ENCODE results near the gene FUT1.

Gene FUT1

DNA sequence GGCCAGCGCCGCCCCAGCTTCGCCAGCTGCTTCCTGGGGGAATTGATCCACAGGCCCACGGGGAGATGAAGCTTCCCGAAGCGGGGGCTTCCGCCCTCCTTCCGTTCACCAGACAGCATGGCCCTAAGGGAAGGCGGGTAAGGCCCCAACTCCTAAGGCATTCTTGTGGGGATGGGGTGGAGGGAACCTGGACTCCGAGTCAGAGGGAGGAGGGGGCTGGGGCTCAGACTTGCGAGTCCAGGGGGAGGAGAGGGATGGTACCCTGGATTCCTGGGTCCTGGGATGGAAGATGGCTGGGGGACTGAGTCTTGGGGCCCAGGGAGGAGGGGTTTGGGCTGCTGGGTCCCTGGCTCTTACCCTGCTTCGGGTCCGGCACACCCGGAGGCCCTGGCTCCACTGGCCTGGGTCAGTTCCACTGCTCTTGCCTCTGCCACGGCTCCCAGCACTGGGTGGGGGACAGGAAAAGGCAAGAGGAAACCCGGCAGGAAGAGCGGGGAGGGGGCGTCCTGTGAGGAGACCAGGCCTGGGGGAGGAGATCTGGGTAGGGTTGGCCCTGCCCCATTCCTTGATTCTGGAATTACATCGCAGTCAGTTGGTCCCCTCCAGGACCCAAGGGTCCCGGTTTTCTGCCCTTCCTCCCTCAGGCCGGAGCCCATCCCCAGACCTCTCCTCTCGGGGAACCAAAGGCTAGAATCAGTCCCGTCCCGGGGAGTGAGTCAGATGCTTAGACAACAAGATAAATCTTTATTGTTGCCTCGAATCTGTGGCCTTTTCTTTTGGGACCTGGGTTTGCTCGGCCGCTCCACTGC, 12.1 kb downstream of the FUT1 start, which contains the start of gene RASIP1:
RASIP1 (minus strand) TSS at position 447 of the 809 bp plus-strand sequence; CDS start at position 119, 328 bp downstream.
- H3K4me3 ChIP-seq (ENCODE audit: low read length), result no peak within 1 kb of the TSS
- H3K79me2 ChIP-seq (ENCODE audit: low read length), result no peaks in the 10 kb centered on the region
- no peak within 1 kb of the TSS for H2AFZ ChIP-seq (ENCODE audit: low read depth, low read length)
- no peaks in the 10 kb centered on the region for H3K9me3 ChIP-seq (ENCODE audit: insufficient read depth, low read length)
- H3K4me2 ChIP-seq (ENCODE audit: low read length), result no peak within 1 kb of the TSS
- no peaks in the 10 kb centered on the region for H3K4me1 ChIP-seq (ENCODE audit: low read length)
- no peaks in the 10 kb centered on the region for H3K36me3 ChIP-seq (replicated peaks; ENCODE audit: low read depth, low read length)
- no peak within 1 kb of the TSS for H3K9ac ChIP-seq (ENCODE audit: low read length)
- no peaks in the 10 kb centered on the region for H4K20me1 ChIP-seq (ENCODE audit: insufficient read depth, low read length)
- no peaks in the 10 kb centered on the region for H3K27me3 ChIP-seq (ENCODE audit: low read depth, low read length)
- H3K27ac ChIP-seq (ENCODE audit: low read length), result no peak within 1 kb of the TSS
- TF ChIP-seq CTCF (IDR thresholded peaks at IDR 0.05; ENCODE audit: low read depth, low read length), result no peak
- no peak for TF ChIP-seq EZH2phosphoT487 (IDR thresholded peaks at IDR 0.05; ENCODE audit: low read depth)

DNA sequence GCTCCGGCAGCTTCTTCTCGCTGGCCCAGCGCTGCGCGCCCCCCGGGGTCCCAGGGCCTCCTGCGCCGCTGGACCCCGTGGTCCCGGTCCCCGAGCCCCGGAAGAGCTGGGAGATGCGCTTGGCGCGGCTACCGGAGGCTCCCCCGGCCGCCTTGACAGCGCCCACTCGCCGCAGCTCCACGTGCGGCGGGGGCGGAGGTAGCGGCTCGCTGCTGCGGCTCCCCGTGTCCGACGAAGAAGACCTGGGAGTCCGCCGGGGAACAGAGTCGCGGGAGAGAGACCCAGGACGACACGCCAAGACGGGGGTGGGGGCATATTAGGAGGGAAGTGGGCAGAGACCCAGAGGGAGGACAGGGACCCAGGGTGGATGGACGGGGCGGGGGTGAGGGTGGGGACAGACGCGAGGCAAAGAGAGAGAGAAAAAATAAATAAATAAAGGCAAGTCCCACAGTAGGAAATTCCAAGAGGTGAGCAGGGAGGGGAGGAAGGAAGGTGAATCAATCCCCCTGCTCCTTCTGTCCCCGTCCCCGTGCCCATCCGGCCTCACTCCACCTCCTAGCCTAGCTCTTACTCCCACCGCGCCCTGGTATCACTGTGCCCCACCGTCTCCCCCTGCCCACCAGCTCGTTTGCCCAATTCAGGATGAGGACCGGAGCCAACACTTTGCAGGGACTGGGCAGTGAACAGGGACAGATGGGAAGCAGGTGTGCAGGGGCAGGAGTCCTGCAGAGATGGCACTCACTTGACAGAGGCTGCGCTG, 12.9 kb downstream of the FUT1 start:
- Histone ChIP-seq H2AFZ (ENCODE audit: low read depth, low read length) (no peak overlapping the region), H4K20me1 (ENCODE audit: insufficient read depth, low read length) (no peaks in the 10 kb centered on the region), H3K27ac (ENCODE audit: low read length) (no peak overlapping the region), H3K79me2 (ENCODE audit: low read length) (no peaks in the 10 kb centered on the region), H3K9me3 (ENCODE audit: insufficient read depth, low read length) (no peaks in the 10 kb centered on the region), H3K4me2 (ENCODE audit: low read length) (no peak overlapping the region), H3K9ac (ENCODE audit: low read length) (no peak overlapping the region), H3K4me3 (ENCODE audit: low read length) (no peak overlapping the region), H3K27me3 (ENCODE audit: low read depth, low read length) (no peaks in the 10 kb centered on the region), H3K36me3 (replicated peaks; ENCODE audit: low read depth, low read length) (no peaks in the 10 kb centered on the region), H3K4me1 (ENCODE audit: low read length) (no peaks in the 10 kb centered on the region)
- TF ChIP-seq EZH2phosphoT487 (IDR thresholded peaks at IDR 0.05; ENCODE audit: low read depth) (no peak), CTCF (IDR thresholded peaks at IDR 0.05; ENCODE audit: low read depth, low read length) (no peak)

DNA sequence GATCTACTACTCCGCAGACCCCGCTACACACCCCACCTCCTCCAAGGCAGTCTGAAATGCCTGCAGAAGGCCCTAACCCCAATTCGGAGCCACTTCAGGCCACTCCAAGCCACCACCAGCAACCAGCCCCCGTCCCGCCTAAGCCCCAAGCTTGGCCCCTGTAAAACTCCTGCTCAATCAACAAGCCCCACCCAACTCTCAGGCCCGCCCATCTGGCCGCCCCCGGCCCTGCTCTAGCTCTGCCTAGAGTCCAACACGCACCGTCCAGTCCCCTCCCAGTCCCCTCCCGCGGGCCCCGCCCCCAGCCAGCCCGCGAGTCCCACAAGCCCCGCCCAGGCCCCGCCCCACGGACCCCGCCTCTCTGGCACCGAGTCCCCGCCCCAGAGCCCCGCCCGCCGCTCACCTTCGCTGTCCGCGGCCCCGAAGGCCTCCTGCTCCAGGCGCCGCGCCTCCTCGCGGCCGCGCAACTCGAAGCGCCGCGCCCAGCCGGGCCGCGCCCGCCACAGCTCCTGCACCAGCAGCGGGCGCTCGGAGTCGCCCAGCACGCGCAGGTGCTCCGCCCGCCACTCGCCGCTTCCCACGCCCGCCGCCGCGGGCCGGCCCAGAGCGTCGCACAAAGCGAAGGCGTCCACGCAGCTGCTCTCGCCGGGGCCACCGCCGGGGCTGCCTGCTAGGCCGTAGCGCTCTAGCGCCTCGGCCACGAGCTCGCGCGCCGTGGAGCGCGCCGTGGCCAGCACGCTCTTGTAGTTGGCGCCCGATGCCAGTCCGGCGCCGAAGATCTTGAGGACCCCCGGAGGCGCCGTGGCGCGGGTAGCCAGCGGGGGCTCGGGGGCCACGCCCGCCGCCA, 13.7 kb downstream of the FUT1 start:
- no peaks in the 10 kb centered on the region for H4K20me1 ChIP-seq (ENCODE audit: insufficient read depth, low read length)
- no peaks in the 10 kb centered on the region for H3K9me3 ChIP-seq (ENCODE audit: insufficient read depth, low read length)
- H3K27me3 ChIP-seq (ENCODE audit: low read depth, low read length), result no peaks in the 10 kb centered on the region
- H3K4me2 ChIP-seq (ENCODE audit: low read length), result no peak overlapping the region
- H3K27ac ChIP-seq (ENCODE audit: low read length), result no peak overlapping the region
- TF ChIP-seq CTCF (IDR thresholded peaks at IDR 0.05; ENCODE audit: low read depth, low read length), result no peak
- no peak for TF ChIP-seq EZH2phosphoT487 (IDR thresholded peaks at IDR 0.05; ENCODE audit: low read depth)
- no peaks in the 10 kb centered on the region for H3K36me3 ChIP-seq (replicated peaks; ENCODE audit: low read depth, low read length)
- no peak overlapping the region for H3K4me3 ChIP-seq (ENCODE audit: low read length)
- no peak overlapping the region for H2AFZ ChIP-seq (ENCODE audit: low read depth, low read length)
- no peak overlapping the region for H3K9ac ChIP-seq (ENCODE audit: low read length)
- no peaks in the 10 kb centered on the region for H3K4me1 ChIP-seq (ENCODE audit: low read length)
- H3K79me2 ChIP-seq (ENCODE audit: low read length), result no peaks in the 10 kb centered on the region

Measured in OCI-LY3 (cell line).